Hepatocyte (in vitro differentiated cells): ENCODE data around the gene NT5DC1.

ENCODE experiments used
- CTCF ChIP-seq: fragments of 200-600 bp; sonication (generic); IDR thresholded peaks from 2 replicates; pipeline ENCODE4 v1.5.1; 2016; ENCODE audit warnings: antibody characterized with exemption, mild to moderate bottlenecking; ENCODE audit not compliant: poor library complexity
- EZH2 ChIP-seq: fragments of 200-600 bp; sonication (generic); IDR thresholded peaks from 2 replicates; pipeline ENCODE4 v1.6.1; 2016; ENCODE audit warnings: antibody characterized with exemption, mild to moderate bottlenecking, borderline replicate concordance
- EZH2phosphoT487 ChIP-seq: fragments of 200-600 bp; sonication (generic); IDR thresholded peaks from one replicate; pipeline ENCODE4 v1.6.1; 2018; ENCODE audit warnings: antibody characterized with exemption, mild to moderate bottlenecking, low read depth, moderate library complexity; ENCODE audit not compliant: unreplicated experiment, severe bottlenecking

- no peak for TF ChIP-seq CTCF
- no peak for TF ChIP-seq EZH2
- TF ChIP-seq EZH2phosphoT487 = no peak
These were observed 45.4 kb downstream of the NT5DC1 start for GRCh38 chr6:116145803-116146675.
